Activated CD4-positive, CD25-positive, alpha-beta regulatory T cell treated with anti-CD3 and anti-CD28 coated beads, Interleukin-2, amount 50 U/mL, for 24 hours (primary cell): ENCODE results near the gene FUT8.
"Not testable (repeated sequence)": the region's sequence is repeated elsewhere in the genome, so short reads cannot be mapped to it uniquely, and the experiment has no call there.

Source experiments
- ATAC-seq, 2 donors: fragments of 150-1000 bp; cut with Tn5 transposase; one replicate each; pipeline ENCODE4 v1.10.0; 2021; ENCODE audit warnings: mild to moderate bottlenecking in 1 of 2, moderate library complexity in 1 of 2

FUT8 gene

DNA sequence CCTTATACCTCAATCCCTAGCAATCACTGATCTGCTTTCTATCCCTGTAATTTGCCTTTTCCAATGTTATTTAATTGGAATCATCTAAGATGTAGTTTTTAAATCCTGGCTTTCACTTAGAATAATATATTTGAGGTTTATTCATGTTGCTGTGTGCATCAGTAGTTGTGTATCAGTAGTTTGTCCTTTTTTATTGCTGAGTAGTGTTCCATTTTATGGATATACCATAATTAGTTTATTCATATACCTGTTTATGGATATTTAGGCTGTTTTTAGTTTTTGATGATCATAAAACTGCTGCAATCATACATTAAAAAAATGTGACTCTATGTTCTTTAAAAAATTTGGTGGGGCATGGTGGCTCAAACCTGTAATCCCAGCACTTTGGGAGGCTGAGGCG lies 43.7 kb downstream of the FUT8 start:
- no peak for ATAC-seq

DNA sequence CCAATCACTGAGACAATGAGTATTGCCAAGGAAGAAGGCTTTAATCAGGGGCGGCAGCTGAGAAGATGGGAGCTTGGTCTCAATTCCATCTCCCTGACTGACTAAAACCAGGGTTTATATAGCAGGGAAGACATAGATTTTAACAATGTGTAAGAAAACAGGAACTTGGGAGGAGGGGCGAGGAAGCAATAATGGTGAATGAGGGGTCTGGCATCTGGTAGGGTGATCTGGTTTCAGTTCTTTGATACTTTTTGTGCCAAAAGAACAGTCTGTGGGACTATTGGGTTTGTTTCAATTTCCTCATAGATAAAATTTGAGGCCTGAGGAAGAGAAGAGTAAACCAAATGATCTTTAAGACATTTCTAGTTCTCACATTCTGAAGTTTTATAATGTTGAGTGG lies 49.2 kb downstream of the FUT8 start:
- no peak for ATAC-seq

DNA sequence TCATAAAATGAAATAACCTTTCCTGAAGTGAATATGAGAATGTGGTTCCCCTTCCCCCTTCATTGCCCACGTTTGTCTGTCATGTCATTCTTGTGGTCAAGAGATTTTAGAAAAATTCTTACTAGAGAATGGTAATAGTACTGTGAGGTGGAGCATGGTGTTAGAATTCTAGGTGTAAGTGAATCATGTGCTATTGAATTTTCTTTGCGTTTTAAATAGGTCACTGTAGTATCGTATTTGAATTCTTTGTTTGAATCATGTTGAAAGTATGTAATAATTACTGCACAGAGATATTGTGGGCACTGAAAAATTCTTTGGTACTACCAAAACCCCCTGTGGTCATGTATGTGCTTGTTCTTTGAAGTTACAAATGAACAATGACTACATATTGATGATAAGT lies 49.9 kb downstream of the FUT8 start:
- peak; percentile 92 to 93 for ATAC-seq

DNA sequence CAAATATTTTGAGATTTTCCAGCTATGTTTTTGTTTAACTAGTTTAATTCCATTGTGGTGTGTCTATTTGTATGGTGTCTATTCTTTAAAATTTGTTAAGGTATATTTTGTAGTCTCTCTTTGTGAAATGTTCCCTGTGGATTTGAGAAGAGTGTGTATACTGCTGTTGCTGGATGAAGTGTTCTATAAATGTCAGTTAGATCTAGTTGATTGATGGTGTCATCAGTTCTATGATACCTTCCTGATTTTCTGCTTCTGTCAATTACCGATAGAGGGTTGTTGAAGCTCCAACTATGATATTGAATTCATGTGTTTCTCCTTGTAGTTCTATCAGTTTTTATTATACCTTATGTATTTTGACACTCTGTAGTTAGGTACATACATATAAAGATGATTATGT lies 53.1 kb downstream of the FUT8 start:
- no peak for ATAC-seq

DNA sequence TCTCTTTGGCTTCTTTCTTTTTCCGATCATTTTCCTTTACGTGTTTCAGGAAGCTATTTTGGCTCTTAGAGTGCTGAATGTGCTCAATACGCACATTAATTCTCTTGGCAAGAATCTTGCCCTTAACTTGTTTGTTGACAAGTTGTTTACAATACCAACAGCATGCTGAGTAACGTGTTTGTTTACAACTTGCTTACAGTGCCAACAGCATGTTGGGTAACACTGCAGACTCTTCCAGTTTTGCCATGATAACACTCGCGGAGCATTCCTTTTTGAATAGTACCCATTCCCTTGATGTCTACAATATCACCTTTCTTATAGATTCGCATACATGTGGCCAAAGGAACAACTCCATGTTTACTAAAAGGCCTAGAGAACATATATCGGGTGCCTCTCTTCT lies 55.4 kb downstream of the FUT8 start:
- not testable (repeated sequence) for ATAC-seq

DNA sequence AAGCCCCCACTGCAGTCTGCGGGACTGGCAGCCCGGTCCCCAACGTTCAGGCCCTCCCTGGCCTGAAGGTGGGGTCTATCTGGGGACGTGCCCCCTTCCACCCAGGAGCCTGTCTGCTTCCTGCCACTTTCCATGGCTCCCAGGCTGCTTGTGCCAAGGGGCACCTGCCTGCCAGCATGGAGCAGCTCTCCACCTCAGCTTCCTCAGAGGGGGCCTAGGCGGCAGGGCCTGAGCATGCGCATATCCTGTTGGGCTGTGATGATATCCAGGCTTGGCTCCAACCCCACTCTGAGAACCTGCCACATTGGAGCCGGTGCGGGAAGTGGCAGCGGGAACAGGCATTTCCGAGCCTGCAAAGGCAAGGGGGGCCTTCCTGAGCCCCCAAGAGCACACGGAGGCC lies 57.4 kb downstream of the FUT8 start:
- no peak for ATAC-seq

DNA sequence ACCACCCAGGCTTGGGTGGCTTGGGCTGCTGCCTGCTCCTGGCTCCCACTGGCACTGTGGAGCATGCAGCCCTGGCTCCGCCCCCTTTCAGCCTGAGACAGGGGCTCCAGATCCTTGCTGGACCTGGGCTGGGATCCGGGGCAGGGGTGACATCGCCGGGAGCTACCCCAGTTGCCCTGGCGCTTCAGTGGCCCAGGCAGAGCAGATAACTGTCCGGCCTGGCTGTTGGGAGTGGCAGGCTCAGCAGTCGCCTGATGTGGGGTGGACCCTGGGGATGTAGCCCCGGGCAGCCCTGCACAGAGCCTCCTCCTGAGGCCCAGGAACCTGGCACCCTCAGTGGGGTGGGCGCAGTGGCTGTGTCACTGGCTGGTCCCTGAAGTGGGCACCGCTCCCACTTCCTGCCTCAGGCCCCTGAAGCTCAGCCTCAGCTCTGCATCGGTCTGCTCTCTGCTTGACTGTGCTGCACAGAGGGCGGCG lies 57.9 kb downstream of the FUT8 start:
- ATAC-seq = no peak

DNA sequence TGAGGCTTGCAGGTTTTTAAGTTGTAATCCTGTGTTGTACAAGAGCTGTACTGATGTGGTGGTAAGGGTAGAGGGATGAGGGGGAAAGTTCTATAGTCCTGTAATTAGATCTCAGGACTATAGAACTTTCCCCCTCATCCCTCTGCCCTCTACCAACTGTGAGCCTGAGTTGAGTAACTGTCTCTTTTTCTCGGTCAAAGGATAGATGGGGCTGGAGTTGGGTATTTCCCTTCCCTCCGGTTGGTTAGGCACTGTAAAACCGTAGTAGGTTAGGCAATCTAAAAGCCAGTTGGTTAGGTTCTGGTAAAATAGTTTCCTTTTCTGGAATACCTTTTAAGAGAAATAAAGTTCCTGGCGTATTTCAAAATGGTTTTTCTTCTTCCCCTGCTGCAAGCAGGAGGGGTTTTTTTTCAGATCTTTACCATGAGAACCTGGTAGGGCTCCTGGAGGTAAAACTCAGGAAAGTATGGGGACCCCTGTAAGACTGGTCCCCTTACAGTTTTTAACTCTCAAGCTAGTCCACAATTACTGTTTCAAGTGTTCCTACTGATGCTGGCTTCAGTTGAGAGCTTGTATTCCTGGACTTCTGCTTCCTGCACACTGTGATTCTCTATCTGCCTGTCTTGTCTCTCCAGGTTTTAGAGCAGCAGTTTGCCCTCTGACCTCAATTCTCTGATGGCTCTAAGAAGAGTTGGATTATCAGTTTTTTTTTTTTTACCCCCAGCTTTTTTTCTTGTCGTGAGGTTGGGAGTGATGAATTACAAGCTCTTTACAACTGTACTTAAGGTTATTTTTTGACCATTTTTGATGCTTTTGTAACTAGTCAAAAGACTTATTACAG lies 58.7 kb downstream of the FUT8 start:
- ATAC-seq = peak; percentile 38 to 67

DNA sequence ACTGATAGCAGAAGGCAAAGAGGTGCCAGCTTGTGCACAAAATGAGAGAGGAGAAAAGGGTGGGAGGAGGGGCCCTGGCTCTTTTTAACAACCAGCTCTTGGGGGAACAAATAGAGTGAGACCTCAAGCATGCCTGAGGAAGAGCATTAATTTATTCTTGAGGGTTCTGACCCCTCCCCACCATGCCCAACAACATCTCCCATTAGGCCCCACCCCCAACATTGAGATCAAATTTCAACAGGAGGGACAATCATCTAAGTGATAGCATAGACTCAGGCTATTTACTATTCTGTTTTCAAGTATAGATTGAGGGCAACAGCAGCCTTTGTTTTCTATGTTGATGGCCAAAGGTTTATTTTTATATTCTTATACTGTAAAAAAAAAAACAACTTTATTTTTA lies 59.7 kb downstream of the FUT8 start:
- ATAC-seq = no peak

DNA sequence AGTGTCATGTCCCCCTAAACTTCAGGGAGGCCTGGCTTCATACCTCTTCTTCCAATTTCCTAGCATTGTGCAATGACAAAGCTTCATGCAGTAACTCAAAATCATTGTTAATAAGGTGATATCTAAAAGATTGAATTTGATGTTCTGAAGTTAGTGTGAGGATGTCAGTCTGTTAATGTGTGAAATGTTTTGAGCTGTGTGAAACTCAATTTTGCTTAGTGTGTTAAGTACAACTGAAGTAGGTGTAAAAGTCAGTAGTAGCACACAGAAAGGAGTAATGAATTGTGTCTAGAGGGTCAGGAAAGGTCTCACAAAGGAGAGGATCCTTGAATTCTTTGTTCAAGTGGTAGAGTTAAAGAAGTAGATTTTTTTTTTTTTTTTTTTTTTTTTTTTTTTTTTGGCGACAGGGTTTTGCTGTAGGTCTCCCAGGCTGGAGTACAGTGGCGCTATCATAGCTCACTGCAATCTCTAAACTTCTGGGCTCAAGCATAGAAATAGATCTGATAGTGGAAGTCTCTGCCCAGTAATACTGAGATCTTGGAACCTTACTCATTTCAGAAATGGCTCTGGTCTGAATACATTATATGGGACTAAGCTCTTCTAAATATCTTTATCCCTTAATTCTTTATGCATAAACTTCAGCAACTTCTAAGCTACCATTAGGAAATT lies 63.9 kb downstream of the FUT8 start:
- ATAC-seq = peak; percentile 64 to 81

DNA sequence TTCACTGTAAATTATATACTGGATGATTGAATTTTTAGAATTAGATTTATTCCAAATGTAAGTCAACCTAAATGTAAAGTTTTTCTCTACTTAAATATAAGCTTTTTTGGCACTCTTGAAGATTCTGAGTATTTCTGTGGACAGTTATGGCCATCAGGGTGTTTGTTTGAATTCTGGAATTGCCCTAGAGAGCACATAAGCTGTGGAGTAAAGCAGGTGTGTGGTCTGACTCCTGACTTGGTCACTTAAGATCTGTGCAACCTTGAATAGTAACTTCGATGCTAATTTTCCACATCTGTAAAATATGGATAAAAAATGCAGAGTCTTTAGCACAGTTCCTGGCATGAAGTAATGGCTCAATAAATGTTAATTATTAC lies 64.4 kb downstream of the FUT8 start:
- ATAC-seq = no peak

DNA sequence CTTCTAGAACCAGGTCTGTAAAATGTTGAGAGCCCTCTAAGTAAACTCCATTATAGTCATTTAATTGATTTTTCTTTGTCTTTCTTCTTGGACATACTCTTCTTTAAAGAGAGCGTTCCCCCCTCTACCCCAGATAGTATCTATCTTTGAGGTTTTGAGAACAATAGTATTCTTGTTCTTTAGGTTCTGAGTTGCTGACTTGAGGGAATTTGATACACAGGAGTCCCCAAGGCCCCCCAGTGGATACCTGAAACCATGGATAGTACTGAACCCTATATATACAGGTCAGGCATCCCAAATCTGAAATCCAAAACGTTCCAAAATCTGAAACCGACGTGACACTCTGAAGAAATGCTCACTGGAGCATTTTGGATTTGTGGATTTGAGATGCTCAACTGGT lies 65.5 kb downstream of the FUT8 start:
- no peak for ATAC-seq

DNA sequence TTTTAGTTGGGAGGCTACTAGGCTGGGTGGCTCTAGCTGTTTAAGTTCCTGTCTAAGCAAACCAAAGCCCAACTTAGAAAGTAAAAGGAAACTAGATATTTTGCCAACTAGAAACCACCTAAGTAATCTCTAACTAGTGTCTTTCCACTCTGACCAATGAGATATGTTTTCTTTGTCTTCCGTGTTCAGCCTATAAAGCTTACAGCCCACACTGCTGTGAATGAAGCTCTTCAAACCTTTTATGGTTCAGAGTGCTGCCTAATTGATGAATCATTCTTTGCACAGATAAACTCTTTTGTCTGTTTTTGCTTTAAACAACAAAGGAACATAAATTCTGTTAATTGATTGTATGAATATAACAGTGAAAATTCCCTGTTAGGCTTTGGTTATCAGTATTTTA lies 66.1 kb downstream of the FUT8 start:
- peak; percentile 78 to 84 for ATAC-seq

DNA sequence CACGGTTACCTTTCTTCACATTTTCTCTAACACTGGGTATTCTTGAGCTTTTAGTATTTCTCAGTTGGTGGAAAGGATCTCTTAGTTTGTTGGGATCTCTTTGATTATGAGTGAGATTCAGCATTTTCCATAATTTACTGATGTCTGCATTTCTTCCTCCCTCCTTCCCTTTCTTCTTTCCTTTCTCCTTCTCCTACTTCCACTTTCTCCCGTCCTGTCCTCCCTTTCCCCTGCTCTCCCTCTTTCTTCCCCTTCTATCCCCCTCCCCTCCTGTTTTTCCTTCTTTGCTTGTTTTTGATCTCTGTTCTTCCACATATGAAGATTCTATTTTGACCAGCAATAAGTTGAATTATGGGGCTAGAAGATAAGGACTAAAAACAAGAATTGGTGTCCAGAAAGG lies 66.9 kb downstream of the FUT8 start:
- ATAC-seq = no peak

DNA sequence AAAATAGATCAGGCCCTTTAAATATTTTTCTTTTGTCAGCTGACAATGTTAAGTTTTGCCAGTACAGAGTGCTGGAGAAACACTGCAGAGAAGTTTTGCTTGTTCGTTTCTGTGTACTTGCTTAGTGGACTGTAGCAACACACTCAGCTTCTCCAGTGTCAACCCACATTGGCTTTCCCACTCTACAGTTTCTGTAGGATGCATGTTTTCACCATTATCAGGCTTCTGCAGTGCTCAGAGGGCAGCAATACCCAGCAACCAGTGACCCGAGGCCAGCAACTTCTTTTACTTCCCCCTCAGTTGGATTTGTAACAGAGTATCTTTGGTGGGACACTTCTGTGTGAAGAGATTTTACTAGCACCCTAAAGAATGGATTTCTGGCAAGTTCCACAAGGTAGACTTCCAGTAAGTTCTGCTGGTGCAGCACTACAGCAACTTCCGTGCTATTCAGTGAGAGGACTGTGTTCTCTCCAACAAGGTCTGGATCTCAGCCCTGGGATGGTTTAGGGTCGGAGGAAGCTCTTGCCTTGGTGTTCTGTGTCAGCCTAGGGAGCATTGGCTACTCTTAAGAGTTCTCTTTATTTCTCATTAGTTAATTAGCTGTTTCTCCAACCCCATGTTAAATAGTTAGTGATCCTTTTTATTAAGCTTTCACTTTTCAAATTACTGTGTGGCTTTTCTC lies 70.4 kb downstream of the FUT8 start:
- ATAC-seq = no peak

DNA sequence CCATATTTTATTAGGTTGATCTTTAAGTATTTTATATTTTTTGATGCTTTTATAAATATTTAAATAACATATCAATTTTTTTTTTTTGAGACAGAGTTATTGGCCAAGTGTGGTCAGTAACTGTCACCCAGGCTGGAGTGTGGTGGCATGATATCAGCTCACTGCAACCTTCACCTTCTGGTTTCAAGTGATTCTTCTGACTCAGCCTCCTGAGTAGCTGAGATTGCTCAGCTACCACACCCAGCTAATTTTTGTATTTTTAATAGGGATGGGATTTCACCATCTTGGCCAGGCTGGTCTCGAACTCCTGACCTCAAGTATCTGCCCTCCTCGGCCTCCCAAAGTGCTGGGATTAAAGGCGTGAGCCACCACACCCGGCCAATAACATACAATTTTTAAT lies 71.1 kb downstream of the FUT8 start:
- peak; percentile 35 to 46 for ATAC-seq

DNA sequence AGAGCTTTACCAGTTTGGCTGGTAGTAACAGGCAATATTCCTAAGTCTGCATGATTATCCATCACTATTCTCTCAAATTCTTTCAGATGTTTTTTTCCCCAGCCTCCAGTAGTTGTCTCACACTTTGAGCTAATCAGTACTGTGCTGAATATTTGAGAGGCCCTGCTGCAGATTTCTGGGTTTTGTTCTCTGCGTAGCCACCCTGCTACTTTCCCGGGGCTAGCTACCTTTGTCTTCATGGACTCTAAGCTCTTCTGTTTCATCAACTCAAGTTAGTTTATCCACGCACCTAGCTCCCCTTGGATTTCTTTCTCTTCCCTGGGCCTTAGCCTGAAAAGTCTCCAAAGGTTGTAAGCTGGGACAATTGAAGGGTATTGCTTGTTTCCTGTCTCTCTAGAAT lies 73.0 kb downstream of the FUT8 start:
- ATAC-seq = no peak

DNA sequence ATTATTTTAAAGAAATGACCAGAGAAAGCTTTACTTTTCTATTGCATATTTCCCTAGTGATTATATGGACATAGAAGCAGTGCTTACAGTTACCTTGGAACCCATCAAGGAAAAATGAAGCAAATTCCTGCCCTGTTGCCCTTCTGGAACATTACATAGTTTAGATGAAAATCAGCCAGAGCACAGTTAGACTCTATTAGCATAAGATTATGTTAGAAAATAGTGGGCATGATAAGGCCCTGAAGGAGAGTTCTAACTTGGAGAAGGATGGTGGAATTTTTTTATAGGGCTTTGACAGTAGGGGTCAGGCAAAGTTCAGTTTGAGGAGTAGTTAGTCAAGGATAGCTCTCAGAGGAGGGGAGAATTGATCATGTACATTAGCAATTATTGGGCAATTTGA lies 74.3 kb downstream of the FUT8 start:
- no peak for ATAC-seq

DNA sequence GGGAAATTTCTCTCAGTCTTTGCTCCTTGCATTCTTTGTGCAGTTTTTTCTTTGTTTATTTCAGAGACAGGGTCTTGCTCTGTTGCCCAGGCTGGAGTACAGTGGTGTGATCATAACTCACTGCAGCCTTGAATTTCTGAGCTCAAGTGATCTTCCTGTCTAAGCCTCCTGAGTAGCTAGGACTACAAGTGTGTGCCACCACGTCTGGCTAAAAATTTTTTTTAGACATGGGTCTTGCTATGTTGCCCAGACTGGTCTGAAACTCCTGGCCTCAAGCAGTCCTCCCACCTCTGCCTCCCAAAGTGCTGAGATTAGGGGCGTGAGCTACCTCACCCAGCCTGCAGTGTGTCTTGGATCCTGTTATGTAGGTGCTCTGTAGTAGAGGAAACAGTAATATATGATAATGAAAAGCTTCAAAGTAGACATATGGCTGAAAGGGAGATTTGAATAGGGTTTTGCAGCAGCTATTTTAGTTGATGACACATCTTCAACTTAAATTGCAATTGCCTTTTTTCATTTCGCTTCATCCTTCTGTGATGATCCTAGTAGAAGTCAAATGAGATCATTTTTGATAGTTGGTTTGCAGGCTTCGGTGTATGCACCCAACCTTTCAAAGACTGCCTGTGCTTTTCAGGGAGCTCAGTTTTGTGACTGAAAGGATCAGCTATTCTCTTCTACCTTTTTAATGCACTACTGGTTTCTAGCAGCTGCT lies 75.4 kb downstream of the FUT8 start:
- no peak for ATAC-seq

DNA sequence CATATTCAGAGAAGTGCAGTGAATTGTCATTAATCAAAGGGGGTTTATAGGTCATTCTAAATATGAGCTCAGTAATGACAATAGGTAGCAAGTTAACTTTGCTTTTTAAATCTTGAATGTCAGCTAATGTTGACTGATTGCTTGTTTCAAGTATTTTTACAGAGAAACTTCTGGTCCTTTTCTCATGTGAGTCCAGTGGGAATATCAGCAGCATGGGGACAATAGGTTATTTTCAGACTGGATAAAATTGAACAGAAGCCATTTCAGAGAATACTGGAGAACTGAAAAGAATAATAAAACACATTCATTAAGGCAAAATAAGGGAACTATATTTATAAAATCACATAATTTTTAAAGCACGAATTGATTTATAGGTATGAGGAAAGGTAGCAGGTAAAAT lies 78.7 kb downstream of the FUT8 start:
- ATAC-seq = no peak

DNA sequence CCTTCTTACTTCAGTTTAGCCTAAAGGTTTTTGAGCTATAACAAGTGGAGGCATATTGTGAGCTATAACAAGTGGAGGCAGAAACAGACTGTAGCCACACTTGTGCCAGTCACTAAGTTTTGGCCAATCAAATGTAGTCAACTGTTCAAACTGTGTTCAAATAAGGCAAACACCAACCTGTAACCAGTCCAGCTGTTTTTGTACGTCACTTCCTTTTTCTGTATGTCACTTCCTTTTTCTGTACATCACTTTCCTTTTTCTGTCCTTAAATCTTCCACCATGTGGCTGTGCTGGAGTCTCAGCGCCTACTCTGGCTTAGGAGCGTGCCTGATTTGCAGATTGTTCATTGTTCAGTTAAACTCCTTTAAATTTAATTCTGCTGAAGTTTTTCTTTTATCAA lies 79.7 kb downstream of the FUT8 start:
- ATAC-seq = no peak

DNA sequence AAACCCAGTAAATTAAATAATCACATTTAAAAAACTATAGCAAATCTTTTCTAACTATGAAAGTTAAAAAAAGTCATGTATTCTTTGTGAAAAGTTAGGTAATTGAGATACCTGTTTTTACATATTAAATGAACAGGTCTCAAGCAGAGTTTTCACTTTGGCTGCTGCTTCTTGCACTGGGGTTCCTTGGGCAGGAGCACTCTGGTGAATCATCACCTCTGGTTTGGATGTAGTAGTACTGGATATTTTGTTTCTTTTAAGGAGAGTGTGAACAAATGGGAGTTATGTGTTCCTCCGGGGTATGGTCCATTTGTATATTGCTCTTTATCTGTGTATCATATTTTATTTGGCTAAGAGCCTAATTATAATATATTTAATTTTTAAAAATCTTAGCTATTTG lies 82.7 kb downstream of the FUT8 start:
- ATAC-seq = no peak
